GM12878 (cell line): ENCODE measurements around the gene MAT2B. TPM values are rescaled to one million over a fixed set of nuclear protein-coding genes. Genes with fewer than 3 reads are reported as not detected.

ENCODE experiments used
- ATAC-seq: fragments of 200-7000 bp; cut with Tn5 transposase; 3 replicates; pipeline ENCODE4 v1.9.1; 2020; ENCODE audit warnings: mild to moderate bottlenecking, moderate library complexity
- BruUV-seq: library from RNA; stranded (reverse); fragments of 400-500 nt; replicated peaks from 2 replicates; lab custom pipeline; 2021; lab: Mats Ljungman, UMichigan
- CTCF ChIA-PET: fragments of 300-600 bp; sonication (Branson Sonifier 250); formaldehyde crosslinking; extraction: SDS; loops from one replicate; lab custom pipeline; 2021; ENCODE audit warnings: inconsistent platforms; lab: Yijun Ruan, JAX
- POLR2A ChIA-PET: fragments of 350-600 bp; formaldehyde crosslinking; extraction: SDS; loops from one replicate; lab custom pipeline; 2021; ENCODE audit warnings: inconsistent platforms; lab: Charles Lee
- RAD21 ChIA-PET: fragments of 300-600 bp; sonication (Branson Sonifier 250); formaldehyde crosslinking; loops from one replicate; lab custom pipeline; 2023; ENCODE audit warnings: antibody characterized with exemption; ENCODE audit not compliant: unreplicated experiment; lab: Charles Lee
- SMC1A ChIA-PET: fragments of 300-600 bp; sonication (Branson Sonifier 250); formaldehyde crosslinking; loops from one replicate; lab custom pipeline; 2023; ENCODE audit not compliant: unreplicated experiment, uncharacterized antibody; lab: Charles Lee
- DNase-seq: peaks from one replicate; pipeline ENCODE4 v3.0.0-alpha.2; 2011; ENCODE audit warnings: low read depth, low spot score
- FAIRE-seq: peaks from 3 replicates; lab custom pipeline; 2011; peaks lifted over from hg19 to GRCh38; lab: Jason Lieb, UNC
- H2AFZ ChIP-seq: 2 replicates; pipeline ENCODE4 v1.6.0; 2011; ENCODE audit warnings: low read depth, low read length, control low read depth; ENCODE audit not compliant: control insufficient read depth
- H3K27ac ChIP-seq: 2 replicates; pipeline ENCODE4 v1.5.1; 2011; ENCODE audit warnings: control low read depth; ENCODE audit not compliant: control insufficient read depth, insufficient read depth
- H3K27me3 ChIP-seq, 2 experiments: replicated peaks in 1 of 2; 2 replicates each; pipeline versions ENCODE4 v1.6.0 to v1.6.1; 2011; ENCODE audit warnings: low read length in 1 of 2; ENCODE audit not compliant: control insufficient read depth in 2 of 2, insufficient read depth in 2 of 2
- H3K36me3 ChIP-seq, 2 experiments: 2 replicates each; pipeline ENCODE4 v1.5.1; 2011; ENCODE audit warnings: low read length in 1 of 2; ENCODE audit not compliant: control insufficient read depth in 2 of 2, insufficient read depth in 2 of 2
- H3K4me1 ChIP-seq: 2 replicates; pipeline ENCODE4 v1.6.1; 2011; ENCODE audit warnings: mild to moderate bottlenecking, low read length, moderate library complexity, mixed read lengths; ENCODE audit not compliant: control insufficient read depth, insufficient read depth
- H3K4me2 ChIP-seq: 2 replicates; pipeline ENCODE4 v1.6.0; 2011; ENCODE audit warnings: control low read depth; ENCODE audit not compliant: control insufficient read depth, insufficient read depth
- H3K4me3 ChIP-seq: fragments of 200-600 bp; sonication (generic); 2 replicates; pipeline ENCODE4 v1.5.1; 2016
- H3K79me2 ChIP-seq: 2 replicates; pipeline ENCODE4 v1.6.0; 2011; ENCODE audit warnings: low read length; ENCODE audit not compliant: control insufficient read depth, insufficient read depth
- H3K9ac ChIP-seq: 2 replicates; pipeline ENCODE4 v1.8.0; 2011; ENCODE audit warnings: low read length, control low read depth, mixed read lengths; ENCODE audit not compliant: control insufficient read depth, insufficient read depth
- H3K9me3 ChIP-seq: replicated peaks from 3 replicates; pipeline ENCODE4 v1.5.1; 2011; ENCODE audit warnings: mild to moderate bottlenecking, low read length; ENCODE audit not compliant: control insufficient read depth, insufficient read depth
- H4K20me1 ChIP-seq: 2 replicates; pipeline ENCODE4 v1.6.0; 2011; ENCODE audit not compliant: control insufficient read depth, insufficient read depth
- BHLHE40 ChIP-seq, 2 experiments: fragments of 450-650 bp in 1 of 2; IDR thresholded peaks; 2 replicates each; pipeline ENCODE4 v1.6.1; 2011 to 2017; ENCODE audit warnings: low read depth in 2 of 2, borderline replicate concordance in 1 of 2, improper control_type of control experiment in 1 of 2, low read length in 1 of 2, mild to moderate bottlenecking in 1 of 2
- MTA2 ChIP-seq: fragments of 450-650 bp; IDR thresholded peaks from 2 replicates; pipeline ENCODE4 v1.6.1; 2016; ENCODE audit warnings: low read depth, mild to moderate bottlenecking, moderate library complexity
- MYC ChIP-seq: IDR thresholded peaks from 2 replicates; pipeline ENCODE4 v1.6.1; 2011; ENCODE audit warnings: mild to moderate bottlenecking, low read length, moderate library complexity, inconsistent platforms; ENCODE audit not compliant: insufficient read depth, insufficient replicate concordance, insufficient read length, severe bottlenecking
- NR2F1 ChIP-seq: fragments of 450-650 bp; conservative IDR thresholded peaks from 2 replicates; pipeline ENCODE4 v1.6.1; 2017; ENCODE audit warnings: mild to moderate bottlenecking
- RB1 ChIP-seq: fragments of 450-650 bp; formaldehyde crosslinking; IDR thresholded peaks from 2 replicates; pipeline ENCODE4 v1.6.1; 2017; ENCODE audit warnings: mild to moderate bottlenecking, borderline replicate concordance
- RBBP5 ChIP-seq: fragments of 200-600 bp; sonication (generic); conservative IDR thresholded peaks from 2 replicates; pipeline ENCODE4 v1.6.1; 2016
- RCOR1 ChIP-seq: conservative IDR thresholded peaks from 2 replicates; pipeline ENCODE4 v1.6.1; 2012; ENCODE audit warnings: low read depth, low read length, improper control_type of control experiment
- SP1 ChIP-seq: IDR thresholded peaks from one replicate; pipeline ENCODE4 v1.6.1; 2011; ENCODE audit warnings: low read depth, low read length
- TCF12 ChIP-seq: IDR thresholded peaks from 2 replicates; pipeline ENCODE4 v1.6.1; 2011; ENCODE audit warnings: low read depth, mild to moderate bottlenecking, low read length
- ZZZ3 ChIP-seq: IDR thresholded peaks from 2 replicates; pipeline ENCODE4 v1.6.1; 2011; ENCODE audit warnings: low read depth; ENCODE audit not compliant: control insufficient read depth, insufficient read length
- WGBS: methylation state at CpG from one replicate; pipeline ENCODE4 v1.1.6; 2016; ENCODE audit warnings: low lambda C conversion rate; ENCODE audit not compliant: insufficient replicate concordance, insufficient coverage; ENCODE audit errors: missing lambda C conversion rate; 5-methylcytosine and 5-hydroxymethylcytosine counted together
- in situ Hi-C: fragments of 300-500 bp; cut with MboI; formaldehyde crosslinking; loops from 9 replicates; pipeline ENCODE4 v1.14.3; 2018; ENCODE audit warnings: mixed read lengths
- intact Hi-C: fragments of 100-400 bp; cut with micrococcal nuclease; formaldehyde crosslinking; loops from one replicate; pipeline ENCODE4 v1.14.2; 2022; ENCODE audit not compliant: unreplicated experiment
- polyA plus RNA-seq, 11 experiments: library from polyadenylated mRNA; depleted of rRNA in 4 of 11; unstranded in 6 of 11; stranded (reverse) in 5 of 11; fragments of >200 nt; fragmentation: Nextera tagmentation in 4 of 11; fragmentation: Illumina TruSeq in 1 of 11; extraction: Ambion mirVana in 4 of 11; extraction: Trizol in 1 of 11; gene quantifications; 1 replicate in 1 of 11; 2 replicates in 10 of 11; pipeline versions ENCODE4 v1.2.1 to v1.2.3, GENCODE V29; 2011 to 2016; ENCODE audit warnings: inconsistent platforms in 2 of 11, missing spikeins in 2 of 11, low read depth in 1 of 11
- total RNA-seq, 4 experiments: library from RNA; depleted of rRNA in 3 of 4; stranded (reverse); fragments of >200 nt in 3 of 4; fragmentation: Illumina TruSeq in 1 of 4; extraction: Trizol in 1 of 4; gene quantifications; 2 replicates each; pipeline versions ENCODE4 v1.2.1 to v1.2.3, GENCODE V29; 2013 to 2021
- TF ChIP-seq, protein P1 (sequence below), 3 experiments: IDR thresholded peaks in 2 of 3; conservative IDR thresholded peaks in 1 of 3; 2 replicates each; pipeline ENCODE4 v1.5.1; 2011; ENCODE audit warnings: low read depth in 3 of 3, low read length in 3 of 3, mild to moderate bottlenecking in 3 of 3, control low read depth in 2 of 3, moderate library complexity in 2 of 3, inconsistent platforms in 1 of 3, mixed read lengths in 1 of 3; ENCODE audit not compliant: control insufficient read depth in 2 of 3, insufficient read depth in 1 of 3; ENCODE audit errors: extremely low read depth in 1 of 3
- TF ChIP-seq, protein P2 (sequence below): fragments of 450-650 bp; formaldehyde crosslinking; IDR thresholded peaks from 2 replicates; pipeline ENCODE4 v1.4.0; 2022; ENCODE audit warnings: mild to moderate bottlenecking, moderate library complexity
- TF ChIP-seq, protein P3 (sequence below): IDR thresholded peaks from 2 replicates; pipeline ENCODE4 v1.6.1; 2012; ENCODE audit warnings: low read depth, low read length, improper control_type of control experiment

The MAT2B gene
- total and polyA plus RNA-seq, 10 of the 15 experiments (the other 5 are each of a cell fraction or from before 2014, with no cell fraction given): 43.2 to 122 (median 63.7) TPM

DNA sequence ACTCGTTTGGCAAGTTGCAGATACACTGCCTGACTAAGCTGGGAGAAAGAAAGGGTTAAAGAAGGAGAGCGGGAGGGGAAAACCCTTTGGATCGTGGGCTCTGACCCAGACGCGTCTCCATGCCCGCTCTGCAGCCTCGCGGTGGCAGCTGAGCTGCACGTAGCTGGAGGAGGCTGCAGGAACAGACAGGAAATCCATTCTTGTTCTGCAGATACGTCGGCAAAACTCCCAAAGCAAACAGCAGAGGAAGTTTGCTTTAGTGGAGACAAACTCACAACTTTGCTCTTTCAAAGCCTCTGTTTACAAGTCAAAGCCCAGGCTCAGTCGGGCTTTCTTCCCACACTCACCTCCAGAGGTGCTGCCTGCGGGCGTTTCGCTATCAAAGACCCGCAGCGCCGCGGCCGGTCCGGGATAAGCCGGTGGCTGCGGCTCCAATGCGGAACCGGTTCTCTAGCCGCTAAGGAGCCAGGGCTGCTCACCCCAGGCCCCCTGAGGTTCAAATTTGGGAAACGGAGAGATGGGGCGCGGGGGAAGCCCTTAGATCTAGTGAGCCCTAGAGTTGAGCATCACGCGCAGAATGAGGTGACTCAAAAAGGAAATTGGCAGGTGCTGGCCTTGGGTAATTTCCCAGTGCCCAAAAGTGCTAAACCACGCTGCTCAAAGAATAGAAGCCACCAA, 60.7 kb downstream of the MAT2B start:
- peak; percentile 11 for DNase-seq
- peaks cover 0 to 8% of the 10 kb centered on the region in 2 experiments; a peak in 3 of 4 replicates for H3K27me3 ChIP-seq
- H3K79me2 ChIP-seq: no peaks in the 10 kb centered on the region
- peak overlapping the region; percentile 46 for H3K4me3 ChIP-seq
- no peaks in the 10 kb centered on the region for H3K4me1 ChIP-seq
- under 1% methylated on average over 32 of the region's 32 CpGs for WGBS
- no peaks in the 10 kb centered on the region for H3K9me3 ChIP-seq
- CTCF ChIA-PET: interaction anchor here (0.8 to 4.6 kb wide), 5 partner anchors 17 to 938 kb away, joined by 3 to 36 read pairs (median 3); no protein-coding TSS in a partner anchor
- H3K4me2 ChIP-seq: peak overlapping the region; percentile 56
- H3K36me3 ChIP-seq: no peaks in the 10 kb centered on the region
- RAD21 ChIA-PET: interaction anchor here (0.6 to 1.9 kb wide), 7 partner anchors 16 to 1641 kb away, joined by 3 to 5 read pairs (median 3); no protein-coding TSS in a partner anchor
- in situ Hi-C loops: loop anchor here (10.0 kb wide), 2 partner anchors 939 to 1639 kb away; no protein-coding TSS in a partner anchor
- H4K20me1 ChIP-seq: no peaks in the 10 kb centered on the region
- intact Hi-C loops: loop anchor here (2.0 to 10.0 kb wide), 6 partner anchors 249 to 1889 kb away; no protein-coding TSS in a partner anchor
- no peak overlapping the region for H3K27ac ChIP-seq
- SMC1A ChIA-PET: interaction anchor here (0.6 to 2.5 kb wide), 12 partner anchors 13 to 938 kb away, joined by 3 to 11 read pairs (median 3); no protein-coding TSS in a partner anchor
- FAIRE-seq: no peak
- POLR2A ChIA-PET: no interaction called here
- peak overlapping the region; percentile 60 for H2AFZ ChIP-seq
- H3K9ac ChIP-seq: no peak overlapping the region
- peak; percentile 89 for ATAC-seq
- no TSS peak for BruUV-seq
- TF ChIP-seq BHLHE40 (IDR thresholded peaks at IDR 0.05; ENCODE audit: borderline replicate concordance in 1 of 2, low read depth in 2 of 2, low read length in 1 of 2): peak in 1 of 2 experiments; percentile 71; a peak in 1 of 4 replicates
- TF ChIP-seq ZZZ3: no peak
- TF ChIP-seq TCF12: 0 out of 2 replicates have a peak, but pooled peaks have one; percentile 28
- TF ChIP-seq RB1: no peak
- TF ChIP-seq MYC: no peak
- TF ChIP-seq SP1: no peak
- TF ChIP-seq NR2F1: no peak
- peak; percentile 50; the same call in 1 of the 2 replicates for TF ChIP-seq MTA2
- TF ChIP-seq, protein P1, sequence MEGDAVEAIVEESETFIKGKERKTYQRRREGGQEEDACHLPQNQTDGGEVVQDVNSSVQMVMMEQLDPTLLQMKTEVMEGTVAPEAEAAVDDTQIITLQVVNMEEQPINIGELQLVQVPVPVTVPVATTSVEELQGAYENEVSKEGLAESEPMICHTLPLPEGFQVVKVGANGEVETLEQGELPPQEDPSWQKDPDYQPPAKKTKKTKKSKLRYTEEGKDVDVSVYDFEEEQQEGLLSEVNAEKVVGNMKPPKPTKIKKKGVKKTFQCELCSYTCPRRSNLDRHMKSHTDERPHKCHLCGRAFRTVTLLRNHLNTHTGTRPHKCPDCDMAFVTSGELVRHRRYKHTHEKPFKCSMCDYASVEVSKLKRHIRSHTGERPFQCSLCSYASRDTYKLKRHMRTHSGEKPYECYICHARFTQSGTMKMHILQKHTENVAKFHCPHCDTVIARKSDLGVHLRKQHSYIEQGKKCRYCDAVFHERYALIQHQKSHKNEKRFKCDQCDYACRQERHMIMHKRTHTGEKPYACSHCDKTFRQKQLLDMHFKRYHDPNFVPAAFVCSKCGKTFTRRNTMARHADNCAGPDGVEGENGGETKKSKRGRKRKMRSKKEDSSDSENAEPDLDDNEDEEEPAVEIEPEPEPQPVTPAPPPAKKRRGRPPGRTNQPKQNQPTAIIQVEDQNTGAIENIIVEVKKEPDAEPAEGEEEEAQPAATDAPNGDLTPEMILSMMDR (IDR thresholded peaks at IDR 0.05 in 2 of 3, conservative IDR thresholded peaks at IDR 0.05 in 1 of 3; ENCODE audit: control insufficient read depth in 2 of 3, extremely low read depth in 1 of 3, insufficient read depth in 1 of 3, low read depth in 3 of 3, low read length in 3 of 3): 0 out of 6 replicates have a peak, but pooled peaks of 1 of the 3 experiments have one; percentile 0
- TF ChIP-seq, protein P2, sequence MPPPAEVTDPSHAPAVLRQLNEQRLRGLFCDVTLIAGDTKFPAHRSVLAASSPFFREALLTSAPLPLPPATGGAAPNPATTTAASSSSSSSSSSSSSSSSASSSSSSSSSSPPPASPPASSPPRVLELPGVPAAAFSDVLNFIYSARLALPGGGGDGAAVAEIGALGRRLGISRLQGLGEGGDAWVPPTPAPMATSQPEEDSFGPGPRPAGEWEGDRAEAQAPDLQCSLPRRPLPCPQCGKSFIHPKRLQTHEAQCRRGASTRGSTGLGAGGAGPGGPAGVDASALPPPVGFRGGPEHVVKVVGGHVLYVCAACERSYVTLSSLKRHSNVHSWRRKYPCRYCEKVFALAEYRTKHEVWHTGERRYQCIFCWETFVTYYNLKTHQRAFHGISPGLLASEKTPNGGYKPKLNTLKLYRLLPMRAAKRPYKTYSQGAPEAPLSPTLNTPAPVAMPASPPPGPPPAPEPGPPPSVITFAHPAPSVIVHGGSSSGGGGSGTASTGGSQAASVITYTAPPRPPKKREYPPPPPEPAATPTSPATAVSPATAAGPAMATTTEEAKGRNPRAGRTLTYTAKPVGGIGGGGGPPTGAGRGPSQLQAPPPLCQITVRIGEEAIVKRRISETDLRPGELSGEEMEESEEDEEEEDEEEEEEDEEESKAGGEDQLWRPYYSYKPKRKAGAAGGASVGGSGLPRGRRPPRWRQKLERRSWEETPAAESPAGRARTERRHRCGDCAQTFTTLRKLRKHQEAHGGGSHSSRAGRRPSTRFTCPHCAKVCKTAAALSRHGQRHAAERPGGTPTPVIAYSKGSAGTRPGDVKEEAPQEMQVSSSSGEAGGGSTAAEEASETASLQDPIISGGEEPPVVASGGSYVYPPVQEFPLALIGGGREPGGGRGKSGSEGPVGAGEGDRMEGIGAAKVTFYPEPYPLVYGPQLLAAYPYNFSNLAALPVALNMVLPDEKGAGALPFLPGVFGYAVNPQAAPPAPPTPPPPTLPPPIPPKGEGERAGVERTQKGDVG (CRISPR knock-in tag): no peak
- TF ChIP-seq RCOR1: no peak
- TF ChIP-seq RBBP5: no peak
- TF ChIP-seq, protein P3, sequence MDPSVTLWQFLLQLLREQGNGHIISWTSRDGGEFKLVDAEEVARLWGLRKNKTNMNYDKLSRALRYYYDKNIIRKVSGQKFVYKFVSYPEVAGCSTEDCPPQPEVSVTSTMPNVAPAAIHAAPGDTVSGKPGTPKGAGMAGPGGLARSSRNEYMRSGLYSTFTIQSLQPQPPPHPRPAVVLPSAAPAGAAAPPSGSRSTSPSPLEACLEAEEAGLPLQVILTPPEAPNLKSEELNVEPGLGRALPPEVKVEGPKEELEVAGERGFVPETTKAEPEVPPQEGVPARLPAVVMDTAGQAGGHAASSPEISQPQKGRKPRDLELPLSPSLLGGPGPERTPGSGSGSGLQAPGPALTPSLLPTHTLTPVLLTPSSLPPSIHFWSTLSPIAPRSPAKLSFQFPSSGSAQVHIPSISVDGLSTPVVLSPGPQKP: no peak
